ENCODE results near the gene CFL1.

Gene CFL1

DNA sequence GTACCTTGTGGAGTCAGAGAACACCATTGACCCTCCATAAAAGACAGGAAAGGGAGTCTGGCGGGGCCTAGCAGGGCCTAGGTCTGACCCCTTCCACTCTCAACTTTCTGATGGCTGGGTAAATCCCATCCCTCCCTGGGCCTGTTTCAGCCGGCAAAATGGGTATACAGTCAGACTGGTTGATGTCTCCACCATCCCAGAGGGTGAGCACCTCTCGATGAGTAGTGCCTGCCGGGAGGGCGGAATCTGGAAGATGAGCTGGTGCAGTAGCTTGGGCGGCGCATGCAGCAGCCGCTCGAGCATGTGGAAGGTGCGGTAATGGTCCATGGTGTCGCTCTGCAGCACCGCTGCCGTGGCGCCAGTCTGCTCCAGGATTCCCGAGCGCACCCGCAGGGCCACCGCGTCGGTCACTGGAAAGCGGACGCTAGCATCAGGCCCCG is 29.8 kb upstream of the CFL1 start:
- peak; percentile 23 for DNase-seq

DNA sequence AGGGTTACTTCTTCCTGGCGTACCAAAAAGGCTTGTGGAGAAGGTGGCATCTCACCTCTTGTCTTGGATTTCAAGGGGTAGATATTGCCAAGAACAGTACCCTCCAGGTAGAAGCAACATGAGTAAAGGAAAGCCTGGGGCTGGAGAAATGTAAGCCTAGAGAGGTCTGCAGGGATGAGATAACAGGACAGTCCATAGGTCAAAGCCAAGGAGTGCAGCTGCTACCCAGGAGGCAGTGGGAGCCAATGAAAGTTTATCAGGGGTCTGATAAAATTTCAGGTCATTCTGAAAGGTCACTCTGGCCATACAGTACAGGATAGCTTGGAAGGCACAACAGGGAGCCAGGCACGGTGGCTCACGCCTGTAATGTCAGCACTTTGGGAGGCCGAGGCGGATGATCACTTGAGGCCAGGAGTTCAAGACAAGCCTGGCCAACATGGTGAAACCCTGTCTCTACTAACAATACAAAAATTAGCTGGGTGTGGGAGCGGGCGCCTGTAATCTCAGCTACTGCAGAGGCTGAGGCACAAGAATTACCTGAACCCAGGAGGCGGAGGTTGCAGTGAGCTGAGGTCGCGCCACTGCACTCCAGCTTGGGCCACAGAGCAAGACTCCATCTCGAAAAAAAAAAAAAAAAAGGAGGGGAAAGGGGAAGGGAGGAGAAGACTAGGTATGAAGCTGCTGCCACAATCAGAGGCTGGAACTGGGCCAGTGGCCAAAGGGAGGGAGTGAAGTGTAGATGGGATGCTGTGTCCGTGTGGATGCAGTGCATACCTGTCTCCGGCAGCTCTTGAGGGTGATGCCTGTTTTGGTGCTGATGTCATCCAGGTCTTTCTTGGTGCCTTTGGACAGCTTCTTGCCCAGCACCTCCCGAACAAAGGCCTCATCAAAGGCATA is 29.1 kb upstream of the CFL1 start:
- no peak for DNase-seq

DNA sequence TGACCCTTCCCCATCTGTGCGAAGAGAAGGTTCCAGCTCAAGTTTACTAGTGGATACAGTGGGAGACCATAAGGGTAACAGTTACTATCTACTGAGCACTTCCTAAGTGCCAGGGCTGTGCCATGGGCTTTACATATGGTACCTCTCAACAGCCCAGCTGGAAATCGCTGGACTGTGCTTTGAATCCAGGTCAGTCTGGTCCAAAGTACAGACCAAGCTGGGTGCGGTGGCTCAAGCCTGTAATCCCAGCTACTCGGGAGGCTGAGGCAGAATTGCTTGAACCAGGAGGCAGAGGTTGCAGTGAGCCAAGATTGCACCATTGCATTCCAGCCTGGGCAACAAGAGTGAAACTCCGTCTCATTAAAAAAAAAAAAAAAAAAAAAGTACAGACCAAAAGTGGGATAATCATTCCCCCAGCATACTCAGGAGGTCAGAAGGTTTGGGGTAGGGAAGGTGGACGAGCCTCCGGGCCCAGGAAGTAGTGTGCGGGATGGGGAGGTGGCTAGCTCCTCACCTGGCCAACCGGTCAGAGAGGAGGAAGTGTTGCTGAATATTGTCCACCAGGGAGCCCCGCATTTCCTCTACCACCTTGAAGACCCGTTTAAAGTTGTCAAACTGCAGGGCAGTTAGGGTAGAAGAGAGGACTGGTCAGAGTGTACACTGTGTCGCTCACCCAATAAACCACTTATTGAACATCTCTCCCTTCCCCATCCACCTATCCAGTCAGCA is 28.0 kb upstream of the CFL1 start:
- DNase-seq, result no peak

DNA sequence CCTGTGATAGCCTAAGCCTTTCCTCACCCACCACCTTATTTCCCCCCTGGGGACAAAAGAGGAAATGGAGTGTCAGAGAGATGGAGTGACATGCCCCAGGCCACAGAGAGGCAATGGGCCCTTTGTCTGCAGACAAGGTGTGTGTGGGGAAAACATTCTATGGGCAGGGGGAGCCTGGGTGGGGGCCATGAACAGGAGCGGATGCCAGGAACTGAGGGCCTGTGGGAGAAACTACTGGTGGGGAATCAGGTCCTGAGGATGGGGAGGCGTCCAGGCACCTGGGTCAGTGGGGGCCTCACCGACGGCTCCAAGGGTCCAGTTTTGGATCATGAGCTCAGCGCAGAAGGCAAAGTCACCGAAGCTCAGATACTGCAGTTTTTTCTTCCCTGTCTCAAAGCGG is 27.3 kb upstream of the CFL1 start:
- no peak for DNase-seq

DNA sequence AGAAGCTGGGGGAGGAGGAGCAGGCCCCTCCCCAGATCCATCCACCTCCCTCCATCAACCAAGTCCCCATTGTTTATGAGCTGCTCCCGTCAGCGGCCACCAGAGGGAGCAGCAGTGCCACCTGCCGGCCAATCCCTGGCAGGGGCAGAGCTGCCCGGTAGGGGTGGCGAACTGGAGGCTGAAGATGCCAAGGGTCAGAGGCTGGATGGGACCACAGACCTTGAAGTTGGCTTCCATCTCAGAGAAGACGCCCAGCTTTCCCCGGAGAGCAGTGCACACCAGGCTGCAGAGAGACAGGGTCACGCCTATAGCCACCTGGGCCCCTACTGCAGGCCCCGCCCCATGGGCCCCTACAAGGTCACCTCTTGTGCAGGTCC is 26.7 kb upstream of the CFL1 start:
- DNase-seq, result peak; percentile 87

DNA sequence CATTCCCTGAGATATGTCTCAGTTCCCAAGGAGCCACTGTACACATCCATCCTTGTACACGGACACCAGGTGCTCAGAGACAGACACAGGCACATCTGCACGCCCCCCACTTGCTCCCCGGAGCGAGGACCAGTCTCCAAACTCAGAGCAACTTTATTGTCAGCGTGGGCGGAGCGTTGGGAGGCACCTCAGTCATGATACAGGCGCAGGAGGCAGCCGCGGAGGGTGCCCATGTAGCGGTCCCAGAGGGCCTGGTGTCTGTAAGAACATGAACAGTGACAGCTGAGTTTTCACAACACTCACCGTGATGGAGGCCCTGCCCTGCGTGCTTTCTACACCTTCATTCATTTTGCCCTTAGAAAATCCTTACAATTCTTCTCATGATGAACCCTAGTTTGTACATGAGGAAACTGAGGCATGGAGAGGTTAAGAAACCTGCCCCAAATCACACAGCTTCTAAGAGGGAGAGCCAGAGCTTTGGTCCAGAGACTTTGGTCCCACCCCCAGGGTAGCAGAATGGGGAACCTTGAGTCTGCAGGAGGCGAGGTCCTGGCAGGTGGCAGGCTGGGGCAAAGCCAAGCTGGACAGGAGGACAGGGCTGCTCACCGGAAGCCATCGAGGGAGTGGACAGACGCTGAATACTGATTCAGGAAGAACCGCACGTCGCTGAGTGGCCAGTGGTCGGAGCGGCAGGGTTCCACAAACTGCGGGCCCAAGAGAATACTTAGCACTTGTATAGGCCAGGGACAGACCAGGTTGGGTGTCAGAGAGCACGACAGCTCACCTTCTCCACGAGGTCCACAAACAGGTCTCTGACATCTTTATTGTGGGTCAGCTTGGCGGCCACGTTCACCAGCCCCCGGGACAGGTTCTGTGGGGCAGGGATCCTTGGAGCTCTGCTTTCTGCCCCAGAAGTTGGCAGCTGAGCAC is 26.1 kb upstream of the CFL1 start:
- no peak for DNase-seq

DNA sequence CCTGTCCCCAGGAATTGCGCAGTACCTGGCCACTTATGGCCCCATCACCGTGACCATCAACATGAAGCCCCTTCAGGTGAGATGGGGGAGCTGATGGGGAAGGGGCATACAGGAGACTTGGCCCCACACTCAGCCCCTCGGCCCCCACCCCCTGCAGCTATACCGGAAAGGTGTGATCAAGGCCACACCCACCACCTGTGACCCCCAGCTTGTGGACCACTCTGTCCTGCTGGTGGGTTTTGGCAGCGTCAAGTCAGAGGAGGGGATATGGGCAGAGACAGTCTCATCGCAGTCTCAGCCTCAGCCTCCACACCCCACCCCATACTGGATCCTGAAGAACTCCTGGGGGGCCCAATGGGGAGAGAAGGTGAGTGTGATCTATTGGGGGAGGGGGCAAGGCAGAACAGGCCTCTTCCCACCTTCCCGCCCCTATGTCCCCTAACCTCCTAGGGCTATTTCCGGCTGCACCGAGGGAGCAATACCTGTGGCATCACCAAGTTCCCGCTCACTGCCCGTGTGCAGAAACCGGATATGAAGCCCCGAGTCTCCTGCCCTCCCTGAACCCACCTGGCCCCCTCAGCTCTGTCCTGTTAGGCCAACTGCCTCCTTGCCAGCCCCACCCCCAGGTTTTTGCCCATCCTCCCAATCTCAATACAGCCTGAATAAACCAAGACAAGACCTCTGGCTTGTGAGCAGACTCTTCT is 25.2 kb upstream of the CFL1 start:
- DNase-seq, result no peak

DNA sequence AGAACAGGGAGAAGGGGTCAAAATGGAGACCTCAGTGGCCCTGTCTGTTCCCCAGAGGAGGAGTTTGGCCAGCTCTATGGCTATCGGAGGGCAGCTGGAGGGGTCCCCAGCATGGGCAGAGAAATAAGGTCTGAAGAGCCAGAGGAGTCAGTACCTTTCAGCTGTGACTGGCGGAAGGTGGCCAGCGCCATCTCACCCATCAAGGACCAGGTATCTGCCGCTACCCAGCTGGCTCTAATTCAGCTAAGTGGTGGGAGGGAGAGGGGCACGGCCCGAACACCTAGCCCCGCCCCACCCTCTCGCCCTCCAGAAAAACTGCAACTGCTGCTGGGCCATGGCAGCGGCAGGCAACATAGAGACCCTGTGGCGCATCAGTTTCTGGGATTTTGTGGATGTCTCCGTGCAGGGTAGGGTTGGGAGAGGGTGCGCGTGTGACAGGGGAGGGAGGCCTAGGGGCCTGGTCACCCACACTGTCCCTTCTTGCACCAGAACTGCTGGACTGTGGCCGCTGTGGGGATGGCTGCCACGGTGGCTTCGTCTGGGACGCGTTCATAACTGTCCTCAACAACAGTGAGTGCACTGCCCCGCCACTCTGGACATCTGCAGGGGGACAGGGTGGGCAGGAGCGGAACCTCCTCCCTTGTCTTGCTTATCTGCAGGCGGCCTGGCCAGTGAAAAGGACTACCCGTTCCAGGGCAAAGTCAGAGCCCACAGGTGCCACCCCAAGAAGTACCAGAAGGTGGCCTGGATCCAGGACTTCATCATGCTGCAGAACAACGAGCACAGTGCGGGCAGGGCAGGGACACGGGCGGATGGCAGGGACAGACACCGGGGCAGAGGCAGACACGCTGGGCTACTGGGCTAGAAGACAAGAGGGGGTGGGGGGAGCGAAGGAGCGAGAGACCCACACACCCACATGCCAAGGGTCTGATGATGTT is 24.4 kb upstream of the CFL1 start:
- DNase-seq, result no peak

DNA sequence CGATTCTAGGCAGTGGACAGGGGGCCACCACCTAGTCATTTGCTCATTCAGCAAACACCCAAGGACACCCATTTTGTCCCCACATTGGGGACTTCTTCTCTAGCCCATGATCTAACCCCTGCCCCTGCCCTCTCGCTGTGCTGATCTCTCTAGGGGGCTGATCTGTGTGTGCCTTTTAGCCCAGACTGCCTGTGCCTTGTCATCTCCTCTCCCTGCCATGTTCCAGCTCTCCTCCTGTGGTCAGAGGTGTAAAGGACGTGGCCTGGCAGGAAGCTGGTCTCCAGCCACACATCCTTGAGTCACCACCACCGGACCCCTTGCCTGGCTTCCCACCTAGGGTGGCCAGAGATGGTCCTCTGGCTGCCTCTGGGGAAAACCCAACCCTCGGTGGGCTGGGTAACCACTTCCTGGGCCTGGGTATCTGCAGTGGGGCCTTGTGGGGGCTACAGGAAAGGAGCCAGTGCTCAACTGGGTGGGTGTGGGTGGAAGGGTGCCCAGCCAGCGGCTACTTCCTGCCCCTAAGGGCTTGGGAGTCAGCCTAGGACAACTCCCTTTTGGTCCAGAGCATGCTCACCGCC is 23.0 kb upstream of the CFL1 start:
- peak; percentile 38 for DNase-seq

DNA sequence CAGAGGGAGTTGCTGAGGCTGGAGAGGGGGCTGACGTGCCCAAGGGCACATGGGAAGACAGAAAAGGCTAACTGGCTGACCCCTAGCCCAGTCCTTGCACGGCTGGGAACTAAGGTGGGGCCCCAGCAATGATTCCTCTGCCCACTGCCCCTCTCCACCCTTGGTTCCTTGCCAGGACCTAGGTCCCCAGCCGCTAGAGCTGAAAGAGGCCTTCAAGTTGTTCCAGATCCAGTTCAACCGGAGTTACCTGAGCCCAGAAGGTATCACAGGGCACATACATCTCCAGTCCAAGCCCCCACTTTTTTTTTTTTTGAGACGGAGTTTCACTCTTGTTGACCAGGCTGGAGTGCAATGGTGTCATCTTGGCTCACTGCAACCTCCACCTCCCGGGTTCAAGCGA is 22.0 kb upstream of the CFL1 start:
- no peak for DNase-seq

DNA sequence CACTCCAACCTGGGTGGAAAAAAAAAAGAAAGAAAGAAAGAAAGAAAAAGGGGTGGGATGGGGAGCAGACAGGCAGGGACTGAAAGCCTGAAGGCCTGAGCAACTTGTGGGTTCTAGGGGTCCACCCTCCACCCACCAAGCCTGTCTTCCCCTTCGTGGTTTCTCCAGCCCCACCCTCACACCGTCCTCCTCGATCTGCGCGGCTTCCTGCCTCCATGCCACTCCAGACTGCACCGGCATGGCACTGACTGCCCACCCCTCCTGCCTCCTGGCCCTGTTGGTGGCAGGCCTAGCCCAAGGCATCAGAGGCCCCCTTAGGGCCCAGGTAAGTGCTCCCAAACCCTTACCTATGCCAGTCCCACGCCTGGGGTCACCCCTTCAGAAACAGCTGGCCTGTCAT is 21.6 kb upstream of the CFL1 start, which contains the start of gene CTSW:
Gene CTSW, plus strand, starts transcription at position 221 of the 400 bp plus-strand sequence. Its CDS starts 18 bp downstream, at position 239.
- DNase-seq, result peak; percentile 70

DNA sequence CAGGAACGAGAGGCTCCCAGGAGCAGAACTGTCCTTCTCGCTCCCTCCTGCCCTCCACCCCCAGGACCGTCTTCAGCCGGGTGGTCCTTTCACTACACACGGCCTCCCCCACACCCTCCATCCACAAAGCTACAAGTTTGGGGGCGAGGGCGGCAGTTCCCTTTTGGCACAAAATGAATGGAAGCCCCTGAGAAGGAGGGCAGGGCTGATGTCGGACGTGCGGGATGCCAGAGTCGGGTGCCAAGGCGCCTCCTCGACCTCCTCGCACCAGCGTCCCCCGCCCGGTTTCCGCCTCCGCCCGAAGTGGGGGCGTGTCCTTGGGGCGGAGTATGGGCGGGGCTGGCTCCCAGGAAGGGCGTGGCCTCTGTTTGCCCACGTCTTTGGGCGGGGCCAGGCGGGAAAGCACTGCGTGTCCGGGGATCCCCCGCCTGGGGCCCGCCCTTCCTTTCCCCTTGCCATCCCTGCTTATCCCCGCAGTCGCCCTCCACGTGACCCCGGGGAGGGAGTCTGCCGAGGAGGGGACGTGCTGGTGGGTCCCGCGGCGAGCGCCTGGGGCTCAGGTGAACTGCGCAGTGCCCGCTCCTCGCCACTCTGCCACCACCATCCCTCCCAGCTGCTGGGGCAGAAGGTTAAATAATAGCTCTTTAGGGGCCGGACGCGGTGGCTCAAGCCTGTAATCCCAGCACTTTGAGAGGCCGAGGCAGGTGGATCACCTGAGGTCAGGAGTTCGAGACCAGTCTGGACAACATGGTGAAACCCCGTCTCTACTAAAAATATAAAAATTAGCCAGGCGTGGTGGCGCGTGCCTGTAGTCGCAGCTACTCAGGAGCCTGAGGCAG is 15.6 kb upstream of the CFL1 start:
- DNase-seq, result peak; percentile 97

DNA sequence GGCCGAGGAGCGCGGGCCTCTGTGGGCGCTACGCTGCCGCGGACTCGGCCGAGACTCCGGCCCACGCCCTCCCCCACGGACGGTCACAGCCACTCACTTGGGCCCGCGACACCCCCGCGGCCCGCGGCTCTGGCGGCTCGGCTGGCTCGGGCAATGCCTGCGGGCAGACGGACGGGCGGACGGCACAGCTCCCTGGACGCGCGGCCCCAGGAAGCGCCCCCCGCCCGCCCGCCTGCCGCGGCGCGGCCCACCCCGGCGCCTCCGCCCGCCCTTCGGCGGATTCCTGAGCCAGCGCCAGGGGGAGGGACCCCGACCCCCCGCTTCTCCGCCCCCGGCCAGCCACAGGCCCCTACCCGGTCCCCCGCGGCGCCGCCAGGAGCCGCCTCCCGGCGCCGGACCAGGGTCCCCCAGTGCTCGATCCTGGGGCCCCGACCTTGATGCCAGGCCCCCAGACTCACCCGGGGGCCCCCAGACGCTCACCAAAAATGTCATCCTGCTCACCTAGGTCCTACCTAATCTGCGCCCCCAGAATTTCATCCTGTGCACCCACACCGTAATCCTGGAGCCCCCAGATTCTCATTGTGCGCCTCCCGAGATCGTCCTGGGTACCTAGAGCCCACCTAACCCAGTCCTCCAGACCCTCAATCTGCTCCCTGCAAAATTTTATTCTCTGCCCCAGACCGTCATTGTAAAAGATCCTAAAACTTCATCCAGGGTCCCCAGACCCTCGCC is 14.8 kb upstream of the CFL1 start, which contains the start of gene EFEMP2:
Gene EFEMP2, minus strand, starts transcription at position 215 of the 732 bp plus-strand sequence. CDS start 446 bp downstream, outside the sequence.
- no peak for DNase-seq

DNA sequence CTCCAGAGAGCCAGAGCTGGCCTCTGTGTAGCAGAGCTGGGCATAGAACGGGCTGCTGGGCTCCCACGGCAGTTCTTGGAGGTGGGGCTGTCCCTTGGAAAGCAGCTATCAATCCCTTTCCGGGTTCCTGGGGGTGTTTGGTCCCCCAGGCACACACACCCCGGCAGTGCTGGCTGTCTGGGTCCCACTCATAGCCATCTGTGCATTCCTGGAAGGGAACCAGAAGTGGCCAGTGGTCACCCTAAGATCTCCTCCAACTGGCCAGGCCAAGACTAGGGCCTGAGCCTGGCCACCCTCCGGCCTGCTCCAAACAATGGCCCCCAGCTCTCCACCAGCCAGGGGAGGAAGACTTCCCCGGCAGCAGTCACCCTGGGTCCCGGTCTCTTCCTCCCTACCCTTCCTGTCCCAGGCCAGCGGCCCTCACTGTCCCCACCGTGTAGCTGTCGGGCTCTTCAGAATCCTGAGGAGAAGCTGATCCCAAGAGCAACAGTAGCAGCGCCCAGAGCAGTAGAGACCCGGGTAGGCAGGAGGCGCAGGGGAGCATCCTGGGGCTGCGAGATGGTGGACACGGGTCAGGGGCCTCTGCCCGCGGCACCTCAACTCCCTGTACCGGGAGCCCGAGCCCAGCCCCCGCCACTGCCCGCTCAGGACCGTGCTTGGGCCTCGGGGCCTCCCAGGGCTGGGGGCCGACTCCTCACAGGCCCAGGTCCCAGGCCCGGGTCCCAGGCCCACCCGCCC is 14.0 kb upstream of the CFL1 start:
- no peak for DNase-seq

DNA sequence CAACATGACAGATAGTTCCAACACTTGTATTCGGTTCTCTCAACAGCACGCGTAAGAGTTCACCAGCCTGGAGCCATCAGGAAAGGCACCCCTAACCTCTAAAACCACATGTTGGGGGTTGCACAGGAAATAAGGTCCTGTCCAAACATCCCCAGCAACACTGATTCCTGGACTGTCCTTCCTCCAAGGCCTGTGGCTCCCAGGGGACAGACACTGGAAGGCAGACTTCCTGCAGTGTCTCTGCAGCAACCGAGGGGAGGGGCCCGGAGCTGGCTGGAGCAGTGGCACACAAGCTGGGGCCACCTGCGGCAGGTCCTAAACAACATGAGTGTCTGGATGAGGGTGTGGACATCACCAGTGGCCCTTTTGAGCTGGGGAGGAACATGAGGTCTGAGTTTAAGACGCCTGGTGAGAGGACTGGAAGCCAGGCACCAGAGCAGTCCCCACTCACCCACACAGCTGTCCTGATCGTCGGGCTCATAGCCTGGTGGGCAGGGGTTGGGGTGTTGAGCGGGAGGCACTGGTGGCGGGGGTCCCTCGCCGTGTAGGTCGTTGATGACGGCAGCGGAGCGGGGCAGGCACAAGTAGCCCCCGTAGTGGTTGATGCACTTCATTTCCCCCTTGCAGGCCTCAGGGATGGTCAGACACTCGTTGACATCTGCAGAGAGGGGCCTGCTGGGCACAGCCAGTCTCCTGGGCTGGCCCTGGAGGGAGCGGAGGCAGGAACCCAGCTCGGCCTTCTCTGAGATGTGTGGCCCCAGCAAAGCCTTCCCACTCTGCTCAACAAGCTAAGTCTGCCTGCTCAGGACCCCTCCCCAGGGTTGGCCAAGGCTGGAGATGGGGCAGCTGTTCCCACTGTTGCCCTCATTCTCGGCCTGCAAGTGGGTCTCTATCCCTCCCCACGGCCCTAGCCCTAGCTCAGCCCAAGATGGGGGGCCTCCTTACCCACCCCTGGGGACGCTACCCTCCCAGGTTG is 13.0 kb upstream of the CFL1 start:
- no peak for DNase-seq

DNA sequence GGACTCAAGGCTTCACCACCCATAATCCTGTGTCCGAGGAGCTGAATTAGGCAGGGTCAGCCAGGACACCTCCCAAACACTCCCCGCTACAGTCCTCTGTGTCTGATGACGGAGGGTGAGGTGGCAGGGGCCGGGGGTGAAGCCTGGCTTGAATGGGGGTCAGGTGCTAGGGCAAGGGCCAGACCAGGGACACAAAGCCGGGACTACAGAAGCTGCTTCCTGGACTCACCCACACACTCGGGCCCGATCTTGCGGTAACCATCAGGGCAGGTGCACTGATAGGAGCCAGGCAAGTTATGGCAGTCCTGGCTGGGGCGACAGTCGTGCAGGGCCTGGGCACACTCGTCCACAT is 12.3 kb upstream of the CFL1 start:
- no peak for DNase-seq

Measured in CD4-positive, alpha-beta T cell treated with Interleukin-21 for 1 hour (primary cell).